PC-9 (cell line): ENCODE data around the gene ARHGAP26. TPM values are rescaled to one million over a fixed set of nuclear protein-coding genes. Genes with fewer than 3 reads are reported as not detected.
"Not testable (repeated sequence)": the region's sequence is repeated elsewhere in the genome, so short reads cannot be mapped to it uniquely, and the experiment has no call there.

Experiments used
- BruUV-seq: library from RNA; stranded (reverse); fragments of 400-500 nt; replicated peaks from 2 replicates; lab custom pipeline; 2021; lab: Mats Ljungman, UMichigan
- CTCF ChIA-PET: fragments of 300-600 bp; sonication (Branson Sonifier 250); formaldehyde crosslinking; loops from one replicate; lab custom pipeline; 2022; ENCODE audit warnings: antibody characterized with exemption; lab: Charles Lee
- POLR2A ChIA-PET: fragments of 300-600 bp; sonication (Branson Sonifier 250); formaldehyde crosslinking; loops from one replicate; lab custom pipeline; 2022; ENCODE audit warnings: antibody characterized with exemption; ENCODE audit not compliant: unreplicated experiment; lab: Charles Lee
- DNase-seq, 2 experiments: peaks; one replicate each; pipeline versions ENCODE4 v3.0.0 to v3.0.0-alpha.2; 2015 to 2022; ENCODE audit warnings: mixed read lengths in 1 of 2
- H2AFZ ChIP-seq: fragments of 200-600 bp; sonication (generic); 2 replicates; pipeline ENCODE4 v1.8.1; 2017; ENCODE audit warnings: antibody characterized with exemption
- H3F3A ChIP-seq: fragments of 200-600 bp; sonication (generic); 2 replicates; pipeline ENCODE4 v1.8.1; 2017; ENCODE audit warnings: antibody characterized with exemption, mild to moderate bottlenecking, low read depth; ENCODE audit not compliant: insufficient read depth
- H3K27ac ChIP-seq: fragments of 200-600 bp; sonication (generic); 2 replicates; pipeline ENCODE4 v1.6.1; 2016; ENCODE audit warnings: mixed run types
- H3K27me3 ChIP-seq: fragments of 200-600 bp; sonication (generic); 2 replicates; pipeline ENCODE4 v1.6.1; 2016; ENCODE audit warnings: low read depth, mixed run types; ENCODE audit not compliant: insufficient read depth
- H3K36me3 ChIP-seq: fragments of 200-600 bp; sonication (generic); 2 replicates; pipeline ENCODE4 v1.6.1; 2016; ENCODE audit warnings: low read depth, mixed run types
- H3K4me1 ChIP-seq: fragments of 200-600 bp; sonication (generic); replicated peaks from 2 replicates; pipeline ENCODE4 v1.6.1; 2016; ENCODE audit warnings: mixed run types; ENCODE audit not compliant: insufficient read depth
- H3K4me2 ChIP-seq: fragments of 200-600 bp; sonication (generic); 2 replicates; pipeline ENCODE4 v1.6.1; 2017; ENCODE audit warnings: mixed run types
- H3K4me3 ChIP-seq: fragments of 200-600 bp; sonication (generic); 2 replicates; pipeline ENCODE4 v1.6.1; 2016; ENCODE audit warnings: mixed run types
- H3K79me2 ChIP-seq: fragments of 200-600 bp; sonication (generic); 2 replicates; pipeline ENCODE4 v1.6.1; 2017; ENCODE audit warnings: low read depth, mixed run types
- H3K9me2 ChIP-seq: fragments of 200-600 bp; sonication (generic); 2 replicates; pipeline ENCODE4 v1.8.1; 2017; ENCODE audit warnings: mild to moderate bottlenecking; ENCODE audit not compliant: insufficient read depth
- H3K9me3 ChIP-seq: fragments of 200-600 bp; sonication (generic); 2 replicates; pipeline ENCODE4 v1.8.1; 2016; ENCODE audit warnings: low read depth; ENCODE audit not compliant: insufficient read depth
- H4K20me1 ChIP-seq: fragments of 200-600 bp; sonication (generic); 2 replicates; pipeline ENCODE4 v1.8.1; 2017; ENCODE audit not compliant: insufficient read depth
- EZH2 ChIP-seq: fragments of 200-600 bp; sonication (generic); IDR thresholded peaks from 2 replicates; pipeline ENCODE4 v1.8.0; 2017; ENCODE audit warnings: antibody characterized with exemption, low read depth
- intact Hi-C: fragments of 100-400 bp; cut with micrococcal nuclease; formaldehyde crosslinking; loops from one replicate; pipeline ENCODE4 v1.10.0; 2022; ENCODE audit not compliant: unreplicated experiment
- total RNA-seq: library from RNA; stranded (reverse); gene quantifications from 2 replicates; pipeline ENCODE4 v1.2.3, GENCODE V29; 2021
- TF ChIP-seq, protein P1 (sequence below): fragments of 200-600 bp; sonication (generic); conservative IDR thresholded peaks from 2 replicates; pipeline ENCODE4 v1.6.1; 2017; ENCODE audit warnings: mixed run types, antibody characterized with exemption, mild to moderate bottlenecking, moderate library complexity

Gene ARHGAP26
- total RNA-seq, 1 experiment from 2014 or later = 29.7 TPM

DNA sequence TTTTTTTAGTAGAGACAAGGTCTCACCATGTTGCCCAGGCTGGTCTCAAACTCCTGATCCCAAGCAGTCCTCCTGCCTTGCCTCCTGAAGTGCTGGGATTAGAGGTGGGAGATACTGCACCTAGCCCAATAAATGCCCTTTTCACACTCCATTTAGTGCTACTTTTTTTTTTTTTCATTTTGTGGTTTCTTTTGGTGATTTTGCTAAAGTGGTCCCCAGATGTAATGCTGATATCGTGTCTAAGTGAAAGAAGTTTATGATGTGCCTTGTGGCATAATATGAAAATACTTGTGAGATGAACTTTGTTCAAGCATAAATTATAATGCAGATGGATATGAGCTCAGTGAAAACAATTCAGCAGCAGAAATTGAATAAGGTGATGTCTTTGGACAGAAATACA, 227.4 kb downstream of the ARHGAP26 start:
- intact Hi-C loops = no loop called here
- Histone ChIP-seq H2AFZ (no peak overlapping the region), H3K4me3 (no peak overlapping the region), H3K27me3 (no peaks in the 10 kb centered on the region), H3K9me3 (no peaks in the 10 kb centered on the region), H3K4me2 (no peak overlapping the region), H3K4me1 (no peaks in the 10 kb centered on the region), H3K36me3 (no peaks in the 10 kb centered on the region), H3K79me2 (no peaks in the 10 kb centered on the region), H4K20me1 (no peaks in the 10 kb centered on the region), H3F3A (no peaks in the 10 kb centered on the region), H3K27ac (no peak overlapping the region), H3K9me2 (no peaks in the 10 kb centered on the region)
- no peak for TF ChIP-seq EZH2
- TF ChIP-seq, protein P1, sequence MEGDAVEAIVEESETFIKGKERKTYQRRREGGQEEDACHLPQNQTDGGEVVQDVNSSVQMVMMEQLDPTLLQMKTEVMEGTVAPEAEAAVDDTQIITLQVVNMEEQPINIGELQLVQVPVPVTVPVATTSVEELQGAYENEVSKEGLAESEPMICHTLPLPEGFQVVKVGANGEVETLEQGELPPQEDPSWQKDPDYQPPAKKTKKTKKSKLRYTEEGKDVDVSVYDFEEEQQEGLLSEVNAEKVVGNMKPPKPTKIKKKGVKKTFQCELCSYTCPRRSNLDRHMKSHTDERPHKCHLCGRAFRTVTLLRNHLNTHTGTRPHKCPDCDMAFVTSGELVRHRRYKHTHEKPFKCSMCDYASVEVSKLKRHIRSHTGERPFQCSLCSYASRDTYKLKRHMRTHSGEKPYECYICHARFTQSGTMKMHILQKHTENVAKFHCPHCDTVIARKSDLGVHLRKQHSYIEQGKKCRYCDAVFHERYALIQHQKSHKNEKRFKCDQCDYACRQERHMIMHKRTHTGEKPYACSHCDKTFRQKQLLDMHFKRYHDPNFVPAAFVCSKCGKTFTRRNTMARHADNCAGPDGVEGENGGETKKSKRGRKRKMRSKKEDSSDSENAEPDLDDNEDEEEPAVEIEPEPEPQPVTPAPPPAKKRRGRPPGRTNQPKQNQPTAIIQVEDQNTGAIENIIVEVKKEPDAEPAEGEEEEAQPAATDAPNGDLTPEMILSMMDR = no peak
- CTCF ChIA-PET = interaction anchor here (0.7 kb wide), 1 partner anchor 544 kb away, joined by 9 read pairs; no protein-coding TSS in a partner anchor
- no TSS peak for BruUV-seq
- DNase-seq = no peak
- POLR2A ChIA-PET = no interaction called here

DNA sequence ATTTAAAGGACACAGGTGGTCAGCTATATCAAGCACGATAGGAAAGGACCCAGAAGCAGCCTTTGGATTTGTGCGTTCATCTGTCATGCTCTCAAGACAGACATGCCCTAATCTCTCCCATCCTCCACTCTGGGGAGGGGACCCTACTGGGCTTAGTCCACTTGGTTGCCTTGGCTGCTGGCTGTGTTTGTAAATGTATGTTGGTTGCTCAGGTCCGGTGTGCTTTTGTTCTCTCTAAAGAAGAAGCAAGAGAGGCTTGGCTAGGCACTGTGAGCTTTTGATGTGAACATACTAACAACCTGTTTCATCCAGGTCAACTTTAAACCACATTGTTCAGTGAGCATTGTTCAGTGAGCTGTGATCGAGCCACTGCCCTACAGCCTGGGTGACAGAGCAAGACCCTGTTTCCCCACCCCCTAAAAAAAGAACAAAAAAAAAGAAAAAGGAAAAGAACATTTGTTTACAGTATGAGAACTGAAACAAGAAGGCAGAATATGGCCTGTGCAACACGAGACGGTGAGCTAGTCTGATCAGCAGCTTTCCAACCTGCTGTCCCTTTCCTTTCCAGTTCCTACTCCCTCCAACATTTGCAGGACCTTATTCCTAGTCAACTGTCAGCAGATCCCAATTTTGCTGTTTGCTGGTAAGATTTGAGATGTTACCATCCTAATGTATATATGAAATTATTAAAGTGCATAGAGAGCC, 228.3 kb downstream of the ARHGAP26 start:
- BruUV-seq = no TSS peak
- H3K9me3 ChIP-seq = no peaks in the 10 kb centered on the region
- ChIA-PET POLR2A (no interaction called here), CTCF (interaction anchor here (0.7 kb wide), 1 partner anchor 268 kb away, joined by 3 read pairs; no protein-coding TSS in a partner anchor)
- H3K4me3 ChIP-seq = no peak overlapping the region
- H3K4me1 ChIP-seq = no peaks in the 10 kb centered on the region
- H3K79me2 ChIP-seq = no peaks in the 10 kb centered on the region
- no peaks in the 10 kb centered on the region for H3K36me3 ChIP-seq
- H3F3A ChIP-seq = no peaks in the 10 kb centered on the region
- H4K20me1 ChIP-seq = no peaks in the 10 kb centered on the region
- no peaks in the 10 kb centered on the region for H3K27me3 ChIP-seq
- H3K9me2 ChIP-seq = no peaks in the 10 kb centered on the region
- no peak overlapping the region for H3K4me2 ChIP-seq
- no peak for TF ChIP-seq EZH2
- TF ChIP-seq, protein P1 = no peak
- no peak for DNase-seq
- intact Hi-C loops = no loop called here
- no peak overlapping the region for H3K27ac ChIP-seq
- no peak overlapping the region for H2AFZ ChIP-seq

DNA sequence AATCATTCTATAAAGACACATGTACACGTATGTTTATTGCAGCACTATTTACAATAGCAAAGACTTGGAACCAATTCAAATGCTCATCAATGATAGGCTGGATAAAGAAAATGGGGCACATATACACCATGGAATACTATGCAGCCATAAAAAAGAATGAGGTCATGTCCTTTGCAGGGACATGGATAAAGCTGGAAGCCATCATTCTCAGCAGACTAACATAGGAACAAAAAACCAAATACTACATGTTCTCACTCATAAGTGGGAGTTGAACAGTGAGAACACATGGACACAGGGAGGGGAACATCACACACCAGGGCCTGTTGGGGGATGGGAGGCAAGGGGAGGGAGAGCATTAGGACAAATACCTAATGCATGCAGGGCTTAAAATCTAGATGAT, 230.4 kb downstream of the ARHGAP26 start:
- H3K79me2 ChIP-seq, H3K4me3 ChIP-seq, CTCF ChIA-PET, DNase-seq, H3K9me3 ChIP-seq, H2AFZ ChIP-seq, BruUV-seq, H3K4me2 ChIP-seq, H3K27ac ChIP-seq, POLR2A ChIA-PET, H3K4me1 ChIP-seq, H3K36me3 ChIP-seq, H3F3A ChIP-seq, H3K27me3 ChIP-seq, H3K9me2 ChIP-seq, H4K20me1 ChIP-seq: not testable (repeated sequence)
- intact Hi-C loops = loop anchor here (5.0 kb wide), 2 partner anchors 402 to 827 kb away; partner anchors contain the start of gene NR3C1
